Left colon (tissue), 2 donors: ENCODE measurements around the gene DAB1. TPM values are rescaled to one million over a fixed set of nuclear protein-coding genes. Genes with fewer than 3 reads are reported as not detected.

Experiments
- ATAC-seq: fragments of 200-7000 bp; cut with Tn5 transposase; one replicate; pipeline ENCODE4 v1.9.1; 2020; ENCODE audit warnings: mild to moderate bottlenecking, moderate library complexity
- DNase-seq, 2 donors: peaks; one replicate each; pipeline ENCODE4 v3.0.0-alpha.2; 2020
- intact Hi-C, 2 donors: fragments of 100-400 bp; cut with DNase I in 1 of 2; cut with micrococcal nuclease in 1 of 2; formaldehyde crosslinking; loops; one replicate each; pipeline versions ENCODE4 v1.11.2 to v1.14.0; 2022; cut with DNase I, micrococcal nuclease
- total RNA-seq, 2 donors: library from RNA; stranded (reverse); fragmentation: NEBNext Ultra II Directional; extraction: Animal tissue kit (Norgen Biotek cat#: 25700); gene quantifications; one replicate each; pipeline ENCODE4 v1.2.1, GENCODE V29; 2021
- donor health status: DM: no; HTN: no; CAD: no.
- donor health status: DM: yes; HTN: yes; CAD: no.

DAB1 gene
- total RNA-seq, 2 donors from 2014 or later: 0.64 to 2.2 TPM

DNA sequence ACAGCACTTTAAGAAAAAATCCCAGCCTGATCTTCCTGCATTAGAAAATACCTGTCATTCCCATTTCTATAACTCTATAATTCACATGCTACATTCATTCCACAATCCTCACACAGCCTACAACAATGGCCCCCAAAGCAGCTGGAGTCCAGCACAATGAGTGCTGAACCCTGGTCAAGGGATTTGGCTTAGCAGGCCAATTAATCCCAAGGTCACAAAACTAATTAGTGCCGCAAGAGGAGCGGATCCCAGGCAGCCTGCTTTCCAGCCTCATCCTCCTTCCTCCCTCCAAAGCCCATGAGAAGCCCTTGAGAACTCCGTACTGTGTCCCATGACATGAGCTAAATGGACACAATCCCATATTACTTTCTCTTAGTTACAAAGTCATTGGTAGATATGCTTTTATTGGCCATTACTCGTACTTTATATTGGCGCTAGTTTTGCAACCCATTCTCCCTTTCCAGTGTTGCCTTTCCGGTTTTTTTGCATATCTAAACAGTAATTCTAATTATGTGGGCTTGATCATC is 94.8 kb downstream of the DAB1 start:
- DNase-seq (no peak), ATAC-seq (no peak)
- intact Hi-C loops: no loop called here

DNA sequence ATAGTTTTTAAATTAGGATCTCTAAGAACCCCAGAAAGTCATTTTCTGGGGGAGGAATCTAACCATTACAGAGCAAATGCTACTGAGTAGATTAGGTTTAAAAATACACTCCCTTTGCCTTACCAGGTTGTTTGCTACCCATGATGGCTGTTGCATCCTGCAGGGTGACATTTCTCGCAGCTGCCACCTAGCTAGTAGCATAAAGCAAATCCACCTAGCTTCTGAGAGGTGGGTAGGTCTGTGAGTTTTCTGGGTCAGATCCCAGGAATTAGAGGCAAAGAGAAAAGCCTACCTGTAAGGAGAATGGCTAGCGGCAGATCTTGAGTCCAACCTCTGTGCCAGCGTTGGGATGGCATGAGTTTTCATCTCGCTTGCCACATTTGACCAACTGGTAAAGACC is 95.9 kb downstream of the DAB1 start:
- intact Hi-C loops: no loop called here
- no peak for DNase-seq
- ATAC-seq: no peak

DNA sequence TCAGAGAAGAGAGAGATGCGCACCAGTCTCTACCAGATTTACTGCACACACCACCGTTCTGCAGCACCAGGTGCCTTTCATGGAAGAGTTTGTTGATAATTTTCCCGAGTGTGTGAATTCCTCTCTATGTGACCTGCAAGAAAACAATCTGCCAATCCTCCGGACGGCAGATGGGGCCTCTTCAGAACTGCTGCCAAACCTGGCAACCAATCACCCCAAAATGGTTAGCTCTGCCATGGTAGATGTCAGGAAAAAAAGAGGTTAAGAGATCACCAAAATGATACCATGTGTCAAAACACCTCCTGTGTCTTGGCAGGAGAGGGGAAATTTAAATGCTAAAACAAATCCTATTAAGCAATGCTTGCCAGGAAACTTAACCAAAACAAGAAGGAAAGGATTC is 96.5 kb downstream of the DAB1 start:
- no peak for DNase-seq
- intact Hi-C loops: no loop called here
- ATAC-seq: no peak

DNA sequence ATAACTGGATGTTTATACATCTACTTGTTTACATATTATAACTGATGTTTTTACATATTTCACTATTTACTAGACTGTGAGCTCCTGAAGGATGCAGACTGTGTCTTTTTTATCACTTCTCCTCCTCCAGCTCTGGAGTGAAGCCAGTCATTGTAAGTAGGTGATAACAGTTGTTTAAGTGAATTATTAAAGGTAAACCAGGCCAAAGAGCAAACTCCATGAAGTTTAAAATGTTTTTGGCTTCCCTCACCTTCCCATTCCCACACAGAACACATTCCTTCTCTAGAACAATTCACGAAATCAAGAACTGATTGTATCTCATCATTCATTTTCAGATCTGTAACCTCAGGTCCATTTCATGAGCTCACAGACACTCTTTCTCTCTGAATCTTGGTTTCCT is 98.3 kb downstream of the DAB1 start:
- DNase-seq: no peak
- intact Hi-C loops: no loop called here
- ATAC-seq: no peak

DNA sequence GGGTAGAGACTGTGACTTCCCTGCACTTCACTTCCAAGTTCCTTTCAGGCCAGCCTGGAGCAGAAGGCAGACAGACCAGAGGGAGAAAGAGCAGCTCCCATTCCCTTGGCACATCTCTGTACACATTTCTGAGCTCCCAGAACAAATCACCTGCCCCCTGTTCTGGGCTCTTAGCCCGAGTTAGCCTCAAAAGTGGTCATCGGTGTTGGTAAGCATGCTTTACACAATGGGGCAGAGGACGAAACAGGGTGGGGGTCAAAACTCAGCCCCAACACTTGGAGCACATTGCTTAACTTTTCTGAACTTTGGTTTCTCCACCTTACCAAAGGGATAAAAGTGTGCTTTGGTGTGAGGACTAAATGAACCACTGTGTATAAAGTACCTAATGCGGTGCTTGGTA is 98.7 kb downstream of the DAB1 start:
- intact Hi-C loops: no loop called here
- no peak for DNase-seq
- ATAC-seq: no peak

DNA sequence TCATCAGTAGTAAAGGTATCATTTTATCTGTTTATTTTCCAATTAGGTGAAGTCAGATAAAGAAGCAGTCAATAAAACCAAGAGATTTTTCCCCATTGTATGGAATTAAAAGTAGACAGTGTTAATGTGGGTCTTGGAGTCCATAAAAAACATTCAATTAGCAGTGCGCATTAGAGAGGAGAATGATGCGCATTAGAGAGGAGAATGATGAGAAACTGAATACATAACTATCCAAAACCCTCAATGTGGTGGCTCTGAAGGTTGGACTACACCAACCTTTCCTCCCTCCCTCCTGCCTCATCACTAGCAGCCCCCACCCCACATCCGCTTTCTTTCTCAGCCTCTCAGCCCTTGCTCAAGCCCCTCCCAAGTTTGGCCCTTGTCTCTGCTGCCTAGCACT is 99.5 kb downstream of the DAB1 start:
- ATAC-seq: no peak
- no peak for DNase-seq

DNA sequence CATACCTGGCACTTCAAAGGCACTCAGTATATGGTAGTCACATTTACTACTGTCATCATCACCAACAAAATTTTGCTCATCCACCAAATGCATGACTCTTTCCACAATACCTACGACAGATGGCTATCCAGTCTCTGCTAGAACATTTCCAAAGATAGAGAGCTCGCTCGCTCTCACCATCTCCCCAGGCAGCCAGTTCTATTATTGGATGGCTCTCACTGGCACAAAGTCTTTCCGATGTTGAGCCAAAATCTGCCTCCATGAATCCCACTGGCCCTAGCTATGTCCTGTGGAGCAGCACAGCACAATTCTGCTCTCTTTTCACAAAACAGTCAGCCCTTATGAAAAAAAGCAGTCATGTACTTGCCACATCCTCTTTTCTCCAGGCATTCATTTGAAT is 102.1 kb downstream of the DAB1 start:
- intact Hi-C loops: no loop called here
- ATAC-seq: no peak
- no peak for DNase-seq

More for the DNA sequence above, 99.5 kb downstream of the DAB1 start:
- intact Hi-C loops: no loop called here

DNA sequence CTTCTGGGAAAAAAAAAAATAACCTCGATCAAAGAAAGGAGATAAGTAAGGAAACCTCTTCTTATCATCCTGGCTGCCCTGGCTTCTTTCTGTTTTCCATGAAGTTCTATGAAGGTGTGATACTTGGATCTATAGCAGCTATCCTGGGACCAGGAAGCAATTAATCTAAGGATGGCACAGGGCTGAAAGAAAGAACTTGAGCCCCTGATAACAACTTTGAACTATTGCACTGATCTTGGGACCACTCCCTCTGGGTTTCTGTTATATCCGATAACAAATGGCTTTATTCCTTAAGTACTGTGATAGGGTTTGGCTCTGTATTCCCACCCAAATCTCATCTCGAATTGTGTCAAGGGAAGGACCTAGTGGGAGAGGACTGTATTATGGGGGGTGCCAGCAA is 104.1 kb downstream of the DAB1 start:
- intact Hi-C loops: no loop called here
- DNase-seq: no peak
- ATAC-seq: no peak

DNA sequence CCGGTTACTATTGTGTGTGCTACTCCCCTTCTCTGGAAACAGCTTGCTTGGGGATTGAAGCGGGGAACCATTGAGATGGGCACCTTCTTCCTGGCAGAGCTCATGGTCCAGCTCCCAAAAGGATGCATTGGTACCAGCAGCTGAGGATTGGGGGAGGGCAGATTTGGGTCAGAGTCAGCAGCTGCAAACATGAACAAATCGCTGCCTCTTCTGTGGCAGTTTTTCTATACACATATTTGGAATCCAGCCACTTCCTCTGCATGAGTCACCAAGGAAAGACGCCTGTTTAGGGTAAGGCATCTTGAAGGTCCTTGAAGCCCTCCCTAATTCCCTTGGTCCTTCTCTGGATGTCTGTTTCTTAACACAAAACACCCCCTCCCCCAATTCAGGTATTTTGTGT is 104.7 kb downstream of the DAB1 start:
- DNase-seq (no peak), ATAC-seq (no peak)
- intact Hi-C loops: no loop called here

DNA sequence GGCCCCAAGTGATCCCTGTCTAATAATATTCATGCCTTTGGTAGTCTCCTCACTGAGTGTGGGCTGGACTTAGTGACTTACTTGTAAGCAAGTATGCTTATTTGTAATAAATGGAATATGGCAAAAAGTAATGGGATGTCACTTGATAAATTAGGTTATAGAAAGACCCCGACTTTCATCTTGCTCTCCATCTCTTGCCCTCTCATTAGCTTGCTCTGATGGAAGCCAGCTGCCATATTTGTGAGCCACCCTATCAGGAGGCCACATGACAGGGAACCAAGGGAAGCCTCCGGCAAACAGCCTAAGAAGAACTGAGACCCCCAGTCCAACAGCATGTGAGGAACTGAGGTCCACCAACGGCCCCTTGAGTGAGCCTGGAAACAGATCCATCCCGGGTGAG is 107.0 kb downstream of the DAB1 start:
- intact Hi-C loops: no loop called here
- DNase-seq (no peak), ATAC-seq (no peak)

DNA sequence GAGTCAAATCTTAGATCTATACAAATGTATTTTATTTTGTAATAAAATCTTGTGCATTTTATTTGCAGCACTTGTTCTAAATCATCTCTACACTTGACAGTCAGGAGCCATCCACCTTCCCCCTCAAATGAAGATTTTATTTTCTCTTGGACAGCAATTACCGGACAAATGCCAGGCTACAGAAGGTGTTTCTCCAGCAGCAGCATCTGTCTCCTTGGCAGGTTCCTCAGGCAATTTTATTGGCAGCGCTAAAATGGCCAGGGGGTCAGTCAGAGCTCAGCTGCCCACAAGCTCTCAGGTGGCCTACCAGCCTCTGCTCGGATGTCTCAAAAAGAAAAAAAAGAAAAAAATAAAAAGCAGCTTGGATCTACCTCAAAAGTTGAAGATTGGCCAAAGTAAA is 107.6 kb downstream of the DAB1 start:
- intact Hi-C loops: no loop called here
- ATAC-seq (no peak), DNase-seq (no peak)

DNA sequence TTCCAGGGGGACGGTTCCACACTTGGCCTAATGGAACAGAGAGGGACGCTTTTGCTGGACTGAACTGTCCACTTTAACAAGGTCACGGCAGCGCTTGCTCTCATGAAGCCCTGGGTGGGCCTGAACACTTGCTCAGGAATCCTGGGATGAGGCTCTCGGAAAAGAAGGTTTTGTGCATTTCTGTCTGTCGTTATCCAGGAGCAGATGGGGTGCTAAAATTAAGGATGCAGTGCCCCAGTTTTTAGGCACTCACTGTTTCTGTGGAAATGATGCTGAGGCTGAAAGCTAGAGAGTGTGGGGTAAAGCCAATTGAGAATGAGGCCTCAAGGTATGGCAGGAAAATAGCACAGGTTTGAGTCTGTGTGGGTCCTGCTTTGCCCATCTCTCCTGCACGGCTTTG is 111.0 kb downstream of the DAB1 start:
- no peak for ATAC-seq
- no peak for DNase-seq
- intact Hi-C loops: no loop called here

DNA sequence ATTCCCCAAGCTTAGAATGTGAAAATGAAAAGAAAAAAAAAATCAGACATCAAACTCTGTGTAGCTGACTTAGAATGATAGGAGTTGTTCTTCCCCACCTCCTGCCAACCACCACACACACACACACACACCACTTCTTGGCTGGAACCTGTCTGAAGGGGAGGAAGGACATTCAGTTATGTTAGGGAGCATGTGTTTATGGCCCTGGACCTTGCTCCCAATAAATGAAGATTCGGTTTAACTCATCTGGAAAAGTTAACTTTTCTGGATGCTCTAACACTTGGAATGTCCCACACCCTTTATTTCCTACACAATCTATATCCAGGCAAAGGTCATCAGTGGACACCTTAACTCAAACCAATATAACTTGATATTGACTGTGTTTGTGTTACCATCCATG is 112.4 kb downstream of the DAB1 start:
- peak; percentile 80 for ATAC-seq
- intact Hi-C loops: no loop called here
- DNase-seq: peak; percentile 15 to 53

DNA sequence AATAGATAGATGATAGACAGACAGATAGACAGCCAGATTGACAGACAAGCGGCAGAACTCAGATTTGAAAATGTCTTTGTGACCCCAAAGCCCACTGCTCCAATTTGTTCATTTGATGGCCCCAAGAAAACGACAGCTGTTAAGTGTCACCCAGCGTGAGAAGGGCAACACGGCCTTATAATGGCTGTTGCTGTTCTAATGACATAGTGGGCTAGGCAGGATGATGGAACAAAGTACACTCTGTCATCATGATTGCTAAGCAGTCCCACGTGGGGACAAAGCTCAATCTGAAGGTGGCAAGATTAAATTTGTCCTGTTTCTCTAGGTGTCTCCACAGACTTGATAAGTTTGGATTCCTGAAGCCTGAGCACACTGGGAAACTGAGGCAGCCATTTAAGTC is 112.9 kb downstream of the DAB1 start:
- ATAC-seq (peak; percentile 81), DNase-seq (no peak)
- intact Hi-C loops: no loop called here

DNA sequence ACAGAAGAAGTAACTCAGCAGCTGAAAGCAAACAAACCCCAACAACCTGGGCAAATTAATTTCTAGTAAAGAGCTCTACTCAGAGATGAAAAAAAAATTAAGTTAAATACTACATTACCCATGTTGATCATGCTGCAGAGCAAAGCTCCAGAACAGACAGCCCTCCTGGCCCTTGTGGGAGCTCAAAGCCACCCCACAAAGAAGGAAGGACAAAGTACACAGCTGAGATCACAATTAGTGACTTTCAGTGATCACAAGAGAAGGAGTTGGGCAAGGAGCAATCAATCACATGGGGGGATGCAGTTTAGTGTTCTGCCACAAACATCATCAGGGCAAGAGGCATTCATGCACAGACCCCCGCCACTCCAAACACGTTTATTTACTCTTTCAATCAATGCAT is 114.2 kb downstream of the DAB1 start:
- DNase-seq: no peak
- intact Hi-C loops: no loop called here
- no peak for ATAC-seq

DNA sequence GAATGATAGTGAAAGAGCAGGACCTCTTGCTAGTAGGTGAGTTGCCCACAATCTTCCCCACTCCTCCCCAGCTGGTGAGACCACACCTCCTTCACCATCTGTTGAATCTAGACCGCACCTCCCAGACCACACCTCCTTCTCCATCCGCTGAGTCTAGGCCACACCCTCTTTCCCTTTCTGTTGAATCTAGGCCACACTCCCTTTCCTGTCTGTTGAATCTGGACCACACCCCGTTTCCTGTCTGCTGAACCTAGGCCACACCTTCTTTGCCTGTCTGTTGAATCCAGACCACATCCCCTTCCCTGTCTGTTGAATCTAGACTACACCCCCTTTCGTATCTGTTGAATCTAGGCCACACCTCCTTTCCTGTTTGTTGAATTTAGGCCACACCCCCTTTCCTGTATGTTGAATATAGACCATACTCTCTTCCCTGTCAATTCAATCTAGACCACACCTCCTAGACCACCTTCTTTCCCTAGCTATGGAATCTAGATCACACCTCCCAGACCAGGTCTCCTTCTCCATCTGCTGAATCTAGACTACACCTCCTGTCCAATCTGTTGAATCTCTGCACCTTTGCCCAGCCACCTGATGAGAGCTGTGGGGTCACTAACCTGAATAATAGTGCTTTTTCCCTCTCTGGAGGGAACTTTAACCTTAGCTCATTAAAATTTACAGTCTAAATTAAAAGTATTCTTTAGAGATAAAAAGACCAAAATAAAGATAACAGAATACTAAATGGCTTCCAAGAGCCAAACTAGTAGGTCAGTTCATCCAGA is 116.3 kb downstream of the DAB1 start:
- DNase-seq (peak; percentile 29 to 54), ATAC-seq (peak; percentile 72)
- intact Hi-C loops: no loop called here

DNA sequence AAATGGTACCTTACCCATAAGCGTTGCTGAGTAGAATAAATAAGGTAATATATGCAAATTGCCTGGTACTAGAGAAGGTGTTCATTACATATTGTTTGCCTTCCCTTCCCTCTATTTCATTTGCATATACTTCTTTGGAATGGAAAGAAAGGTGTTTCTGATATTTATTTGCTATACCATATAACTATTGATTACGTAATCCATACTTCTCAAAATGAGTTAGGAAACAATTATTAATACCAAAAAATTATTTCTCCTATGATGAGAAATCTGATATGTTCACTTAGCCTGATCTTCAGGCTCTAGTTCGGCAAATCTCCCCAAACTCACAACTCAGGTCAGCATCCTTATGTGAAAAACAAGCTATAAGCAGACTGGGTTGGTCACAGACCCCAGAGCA is 119.3 kb downstream of the DAB1 start:
- intact Hi-C loops: no loop called here
- ATAC-seq (no peak), DNase-seq (no peak)

DNA sequence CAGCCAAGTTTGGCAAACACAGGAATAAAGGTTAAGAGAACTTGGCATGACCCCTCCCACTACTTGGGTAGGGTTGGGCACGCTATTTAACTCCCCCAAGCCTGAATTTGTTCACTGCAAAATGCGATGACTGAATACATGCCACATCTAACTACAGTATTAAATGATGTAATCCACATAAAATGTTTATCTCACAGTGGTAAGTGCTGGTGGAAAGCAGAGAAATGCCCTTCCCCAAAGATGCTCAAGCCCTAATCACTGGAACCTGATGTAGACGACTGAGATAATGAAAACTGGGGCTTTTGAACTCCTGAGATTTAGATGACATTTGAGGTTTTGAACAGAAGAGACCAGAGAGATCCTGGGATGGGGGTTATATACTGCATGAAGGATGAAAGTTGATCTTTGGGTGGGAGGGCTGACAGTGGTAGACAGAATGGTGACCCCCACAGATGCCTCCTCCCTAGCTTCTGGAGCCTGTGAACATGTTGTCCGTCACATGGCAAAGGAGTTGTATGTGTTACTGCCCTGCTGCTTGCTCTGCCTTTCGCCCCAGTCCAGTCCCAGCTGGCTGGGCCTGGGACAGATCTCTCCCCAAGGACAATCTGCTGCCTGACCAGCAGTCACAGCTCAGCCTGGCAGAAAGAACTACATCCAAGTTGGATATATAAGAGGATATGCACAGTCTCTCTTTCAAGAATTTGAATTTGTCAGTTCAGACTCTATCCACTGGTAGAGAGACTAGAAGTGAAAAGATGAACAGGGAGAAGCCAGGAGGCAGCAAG is 120.9 kb downstream of the DAB1 start:
- intact Hi-C loops: no loop called here
- DNase-seq: no peak
- no peak for ATAC-seq

DNA sequence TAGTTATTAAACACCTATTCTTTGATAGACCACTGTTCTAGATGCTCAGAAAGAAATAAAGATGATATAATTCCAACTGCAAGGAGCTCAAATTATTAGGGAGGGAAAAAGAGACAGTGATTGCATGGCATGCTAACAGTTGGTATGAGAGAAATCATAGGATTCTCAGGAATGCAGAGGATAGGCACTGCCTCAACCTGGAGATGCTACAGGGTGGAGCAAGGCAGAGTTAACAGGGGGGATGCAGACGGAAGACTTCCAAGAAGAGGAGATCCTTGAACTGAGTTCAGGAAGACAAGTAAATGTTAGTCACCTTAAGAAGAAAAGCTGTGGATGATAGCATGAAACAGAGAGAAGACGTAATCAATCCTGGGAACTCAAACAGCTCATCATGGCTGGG is 123.7 kb downstream of the DAB1 start:
- ATAC-seq (no peak), DNase-seq (no peak)
- intact Hi-C loops: no loop called here

DNA sequence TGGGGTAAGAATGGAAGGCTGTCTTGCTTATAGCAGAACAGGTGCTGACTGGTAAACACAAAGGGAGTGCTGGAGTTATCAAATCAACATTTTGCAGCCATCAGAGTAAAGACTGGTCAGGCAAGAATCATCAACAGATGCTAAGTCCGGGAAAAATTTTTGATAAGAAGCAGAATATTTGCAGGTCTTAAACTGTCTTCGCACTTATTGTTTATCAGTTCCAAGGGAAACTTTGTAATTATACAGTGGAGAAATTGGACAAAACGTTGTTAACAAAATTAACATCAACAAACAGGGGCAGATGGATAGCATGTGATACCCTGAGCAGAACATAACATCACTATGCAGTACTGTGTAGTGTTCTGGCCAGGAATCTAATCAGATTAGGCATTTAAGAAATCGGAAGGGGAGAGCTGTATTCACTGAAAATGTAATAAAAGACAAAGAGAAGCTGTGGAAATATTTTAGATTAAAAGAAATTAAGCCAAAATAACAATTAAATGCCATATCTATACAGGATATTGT is 127.1 kb downstream of the DAB1 start:
- intact Hi-C loops: no loop called here
- ATAC-seq (no peak), DNase-seq (no peak)
